ENCODE measurements around the gene CFDP1. TPM values are rescaled to one million over a fixed set of nuclear protein-coding genes. Genes with fewer than 3 reads are reported as not detected.

The CFDP1 gene
- polyA plus RNA-seq, 3 donors, result 12.9 to 23.2 (median 19.0) TPM

DNA sequence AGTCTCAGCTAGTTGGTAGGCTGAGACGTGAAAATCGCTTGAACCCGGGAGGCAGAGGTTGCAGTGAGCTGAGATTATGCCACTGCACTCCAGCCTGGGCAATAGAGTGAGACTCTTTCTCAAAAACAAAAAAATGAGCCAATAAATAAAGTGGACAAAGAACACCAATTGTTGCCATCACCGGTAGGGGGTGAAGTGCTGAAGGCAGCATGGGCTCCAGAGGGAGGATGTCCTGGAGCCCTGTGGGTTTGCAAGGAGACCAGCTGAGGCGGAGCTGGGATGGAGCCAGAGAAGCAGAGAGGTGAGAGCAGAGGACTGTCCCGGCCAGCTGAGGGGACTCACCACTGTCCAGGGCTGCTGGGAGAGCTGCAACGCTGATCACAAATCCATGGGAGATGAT, 48.2 kb upstream of the CFDP1 start:
- H2AFZ ChIP-seq (ENCODE audit: insufficient read depth, low read depth, low read length, poor library complexity, severe bottlenecking), result no peak overlapping the region
- Mint-ChIP-seq H3K4me1 (peaks cover 14% of the 10 kb centered on the region), H3K4me3 (no peak overlapping the region), H3K27me3 (ENCODE audit: low read depth in 3 of 3) (peaks cover 8 to 17% (median 16%) of the 10 kb centered on the region in 3 donors), H3K27ac (no peak overlapping the region), H3K9me3 (peaks cover 0 to 5% (median 0%) of the 10 kb centered on the region in 7 donors), H3K36me3 (no peaks in the 10 kb centered on the region)
- H3K27me3 ChIP-seq (ENCODE audit: control insufficient read depth in 2 of 2, insufficient read depth in 2 of 2, low read length in 2 of 2), result no peaks in the 10 kb centered on the region
- no peak overlapping the region for H3K4me2 ChIP-seq (replicated peaks; ENCODE audit: extremely low read depth, low read length, poor library complexity, severe bottlenecking)
- H3K4me3 ChIP-seq (replicated peaks in 1 of 3; ENCODE audit: low read depth in 2 of 3, low read length in 3 of 3), result no peak overlapping the region
- no peaks in the 10 kb centered on the region for H3K36me3 ChIP-seq (replicated peaks in 1 of 2; ENCODE audit: control insufficient read depth in 1 of 2, insufficient read depth in 2 of 2, low read length in 2 of 2)
- H3K27ac ChIP-seq (ENCODE audit: low read depth in 1 of 2, low read length in 2 of 2), result no peak overlapping the region
- H3K4me1 ChIP-seq (ENCODE audit: control insufficient read depth in 1 of 2, insufficient read depth in 2 of 2, low read length in 2 of 2), result peaks cover 12 to 18% of the 10 kb centered on the region in 2 donors
- no peak for DNase-seq
- no peaks in the 10 kb centered on the region for H3K9me3 ChIP-seq (replicated peaks in 1 of 2; ENCODE audit: control insufficient read depth in 1 of 2, insufficient read depth in 1 of 2, low read length in 2 of 2)
- H4K20me1 ChIP-seq (ENCODE audit: insufficient read depth, low read length), result no peaks in the 10 kb centered on the region
- H3K79me2 ChIP-seq (ENCODE audit: insufficient read depth, low read length), result no peaks in the 10 kb centered on the region
- WGBS (ENCODE audit: insufficient coverage), result 96% methylated on average over 6 of the region's 7 CpGs
- intact Hi-C loops (cut with micrococcal nuclease), result no loop called here
- TF ChIP-seq CTCF (IDR thresholded peaks at IDR 0.05), result no peak
- H3K9ac ChIP-seq (ENCODE audit: insufficient read depth, low read length, poor library complexity, severe bottlenecking), result no peak overlapping the region

GRCh38 chr16:75479421-75479990, 46.2 kb upstream of the CFDP1 start:
- no peaks in the 10 kb centered on the region for H3K27me3 ChIP-seq (ENCODE audit: control insufficient read depth in 2 of 2, insufficient read depth in 2 of 2, low read length in 2 of 2)
- no peak overlapping the region for H3K9ac ChIP-seq (ENCODE audit: insufficient read depth, low read length, poor library complexity, severe bottlenecking)
- no peaks in the 10 kb centered on the region for H3K36me3 ChIP-seq (replicated peaks in 1 of 2; ENCODE audit: control insufficient read depth in 1 of 2, insufficient read depth in 2 of 2, low read length in 2 of 2)
- intact Hi-C loops (cut with micrococcal nuclease), result no loop called here
- no peak overlapping the region for H3K4me3 ChIP-seq (replicated peaks in 1 of 3; ENCODE audit: low read depth in 2 of 3, low read length in 3 of 3)
- no peak for TF ChIP-seq CTCF (IDR thresholded peaks at IDR 0.05)
- H3K27me3 Mint-ChIP-seq (ENCODE audit: low read depth in 3 of 3), result peaks cover 6 to 13% (median 11%) of the 10 kb centered on the region in 3 donors
- H3K79me2 ChIP-seq (ENCODE audit: insufficient read depth, low read length), result no peaks in the 10 kb centered on the region
- H3K9me3 ChIP-seq (replicated peaks in 1 of 2; ENCODE audit: control insufficient read depth in 1 of 2, insufficient read depth in 1 of 2, low read length in 2 of 2), result no peaks in the 10 kb centered on the region
- peaks cover 14% of the 10 kb centered on the region for H3K4me1 Mint-ChIP-seq
- peaks cover 12 to 18% of the 10 kb centered on the region in 2 donors for H3K4me1 ChIP-seq (ENCODE audit: control insufficient read depth in 1 of 2, insufficient read depth in 2 of 2, low read length in 2 of 2)
- H3K27ac ChIP-seq (ENCODE audit: low read depth in 1 of 2, low read length in 2 of 2), result no peak overlapping the region
- no peaks in the 10 kb centered on the region for H3K36me3 Mint-ChIP-seq
- peaks cover 0 to 5% (median 0%) of the 10 kb centered on the region in 7 donors for H3K9me3 Mint-ChIP-seq
- H4K20me1 ChIP-seq (ENCODE audit: insufficient read depth, low read length), result no peaks in the 10 kb centered on the region
- WGBS (ENCODE audit: insufficient coverage), result 97% methylated on average over 41 of the region's 47 CpGs
- H3K4me3 Mint-ChIP-seq, result no peak overlapping the region
- DNase-seq, result no peak
- no peak overlapping the region for H3K27ac Mint-ChIP-seq
- H2AFZ ChIP-seq (ENCODE audit: insufficient read depth, low read depth, low read length, poor library complexity, severe bottlenecking), result no peak overlapping the region
- H3K4me2 ChIP-seq (replicated peaks; ENCODE audit: extremely low read depth, low read length, poor library complexity, severe bottlenecking), result no peak overlapping the region

Data from CD14-positive monocyte (primary cell).